ENCODE data around the gene MAML1.

The MAML1 gene

GRCh38 chr5:179804555-179804947, 71.9 kb downstream of the MAML1 start:
- no peak for DNase-seq (ENCODE audit: low read depth in 3 of 3)

GRCh38 chr5:179805070-179805528, 72.5 kb downstream of the MAML1 start:
- no peak for DNase-seq (ENCODE audit: low read depth in 3 of 3)

GRCh38 chr5:179805529-179806249, 73.1 kb downstream of the MAML1 start:
- no peak for DNase-seq (ENCODE audit: low read depth in 3 of 3)

DNA sequence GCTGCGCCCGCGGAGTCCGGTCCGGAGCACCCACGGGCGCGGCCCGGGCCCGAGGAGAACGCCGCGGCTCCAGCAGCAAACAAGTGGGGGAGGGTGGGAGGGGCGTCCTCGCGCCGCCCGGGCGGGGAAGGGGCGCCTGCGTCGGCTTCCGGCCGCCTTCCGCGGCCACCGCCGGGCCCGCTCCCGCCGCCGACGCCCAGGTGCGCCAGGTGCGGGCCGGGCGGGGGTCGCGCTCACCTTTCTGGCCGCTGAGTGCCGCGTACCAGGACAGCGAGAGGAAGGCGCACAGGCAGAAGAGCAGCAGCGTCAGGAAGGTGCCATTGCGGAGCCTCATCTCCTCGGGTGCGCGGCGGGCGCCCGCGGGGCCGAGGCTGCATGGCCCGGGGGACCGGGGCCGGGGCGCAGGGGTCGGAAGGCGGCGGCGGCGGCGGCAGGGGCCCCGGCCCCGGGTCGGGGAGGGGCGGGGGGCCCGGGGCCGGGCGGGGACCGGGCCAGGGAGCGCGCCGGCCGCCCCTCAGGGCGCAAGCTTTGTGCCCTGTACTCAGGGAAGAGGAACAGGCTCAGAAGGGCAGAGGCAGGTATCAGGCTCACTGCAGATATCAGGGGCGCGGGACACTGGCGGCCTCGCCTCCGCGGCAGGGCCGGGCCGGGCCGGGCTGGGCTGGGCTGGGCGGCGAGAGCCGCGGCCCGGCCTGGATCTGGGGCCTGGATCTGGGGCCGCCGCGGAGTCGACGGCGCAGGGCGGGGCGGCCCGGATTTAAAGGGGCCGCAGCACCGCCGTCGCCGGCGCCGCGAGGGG, 73.8 kb downstream of the MAML1 start, which contains the start of gene MGAT4B:
TSS of gene MGAT4B (minus strand) at position 617 of the 799 bp plus-strand sequence. CDS start at position 334, 283 bp downstream.
- DNase-seq (ENCODE audit: low read depth in 3 of 3): no peak

- DNase-seq (ENCODE audit: low read depth in 3 of 3): no peak
These were observed 79.7 kb downstream of the MAML1 start for GRCh38 chr5:179812135-179812825.

- DNase-seq (ENCODE audit: low read depth in 3 of 3): no peak
These were observed 80.5 kb downstream of the MAML1 start for GRCh38 chr5:179812997-179813607.

DNA sequence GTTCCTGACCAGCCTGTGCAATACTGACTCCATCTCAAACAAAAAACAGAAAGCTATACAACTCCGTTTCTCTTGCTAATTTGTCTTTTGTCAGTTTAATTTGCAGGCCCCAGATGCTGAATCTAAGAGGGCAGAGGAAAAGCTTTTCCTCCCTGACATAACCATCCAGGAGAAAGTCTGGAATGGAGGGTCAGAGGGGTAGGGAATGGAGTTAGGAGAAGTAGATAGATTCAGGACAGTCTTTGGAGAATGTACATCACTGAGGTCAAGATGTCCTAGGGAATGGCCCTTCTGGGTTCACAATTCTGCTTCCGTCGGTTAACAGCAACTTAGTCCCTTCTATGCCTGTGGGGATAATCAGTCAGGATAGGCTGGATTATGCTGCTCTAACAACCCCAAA, 81.5 kb downstream of the MAML1 start:
- no peak for DNase-seq (ENCODE audit: low read depth in 3 of 3)

- no peak for DNase-seq (ENCODE audit: low read depth in 3 of 3)
These were observed 83.0 kb downstream of the MAML1 start for GRCh38 chr5:179815491-179816249.

DNA sequence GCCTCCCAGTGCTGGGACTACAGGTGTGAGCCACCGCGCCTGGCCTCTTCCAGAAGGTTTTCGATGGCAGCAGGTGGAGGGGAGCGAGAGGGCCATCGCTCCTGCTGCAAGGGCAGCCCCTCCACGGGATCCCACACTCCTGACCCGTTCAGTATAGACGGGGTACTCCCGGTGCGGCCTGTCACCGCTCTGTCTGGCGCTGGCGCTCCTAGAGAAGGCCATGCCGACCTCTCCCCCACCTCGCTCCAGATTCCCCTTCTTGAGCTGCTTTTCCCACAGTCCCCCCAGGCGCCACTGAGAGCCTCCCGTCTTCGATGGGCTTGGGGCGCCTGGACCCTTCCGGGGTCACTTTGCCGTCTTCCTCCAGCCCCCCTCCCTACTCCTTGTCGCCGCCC, 83.8 kb downstream of the MAML1 start:
- no peak for DNase-seq (ENCODE audit: low read depth in 3 of 3)

DNA sequence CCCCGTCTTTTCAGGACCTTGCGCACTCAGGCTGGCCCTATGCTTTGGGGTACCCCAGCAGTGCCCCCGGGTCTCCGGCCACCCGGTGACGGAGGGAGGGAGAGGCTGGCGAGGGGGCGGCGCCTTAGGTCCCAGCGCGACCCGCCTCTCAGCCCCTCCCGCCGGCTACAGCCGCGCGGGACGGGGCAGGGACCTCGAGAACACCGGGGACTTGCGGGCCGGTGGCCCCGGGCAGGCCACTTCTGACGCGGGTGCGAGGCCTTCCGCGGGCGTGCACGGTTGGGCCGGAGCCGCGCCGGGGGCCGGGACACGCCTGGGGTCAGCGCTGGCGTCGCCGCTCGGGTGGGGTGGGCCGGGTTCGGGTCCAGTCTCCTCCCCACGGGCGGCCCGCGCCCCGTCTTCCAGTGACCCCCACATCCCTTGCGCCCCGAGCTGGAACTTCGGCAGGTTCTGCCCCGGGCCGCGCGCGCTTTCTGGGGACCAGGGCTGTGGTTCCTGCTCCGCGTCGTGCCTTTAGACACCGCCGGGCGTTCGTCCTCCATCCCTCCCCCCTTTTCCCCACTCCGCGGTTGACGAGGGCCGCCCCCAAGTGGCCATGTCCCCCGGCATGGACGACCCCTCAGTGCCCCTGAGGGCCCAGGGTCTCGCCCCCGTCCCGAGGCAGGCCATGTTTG, 84.3 kb downstream of the MAML1 start:
- DNase-seq (ENCODE audit: low read depth in 3 of 3): no peak

DNA sequence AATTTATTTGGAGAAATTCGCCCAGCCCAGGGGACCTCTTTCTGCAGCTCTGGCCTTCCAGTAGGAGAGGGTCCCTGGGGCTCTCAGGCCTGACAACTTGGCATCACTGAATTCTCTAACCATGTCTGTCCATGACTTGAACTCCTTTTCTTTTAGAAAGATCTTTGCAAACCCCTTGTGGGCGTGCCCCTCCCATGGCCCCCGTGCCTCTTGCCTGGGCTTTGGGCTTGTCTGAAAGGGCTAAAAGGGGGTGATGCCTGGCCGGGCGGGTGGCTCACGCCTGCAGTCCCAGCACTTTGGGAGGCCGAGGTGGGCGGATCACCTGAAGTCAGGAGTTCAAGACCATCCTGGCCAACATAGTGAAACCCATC, 84.8 kb downstream of the MAML1 start:
- DNase-seq (ENCODE audit: low read depth in 3 of 3): no peak

- DNase-seq (ENCODE audit: low read depth in 3 of 3): no peak
These were observed 85.5 kb downstream of the MAML1 start for GRCh38 chr5:179817890-179818745.

GRCh38 chr5:179818746-179819295, 86.2 kb downstream of the MAML1 start:
- DNase-seq (ENCODE audit: low read depth in 3 of 3): peak; percentile 64 to 77 (median 68)

GRCh38 chr5:179819296-179820126, 86.9 kb downstream of the MAML1 start:
- no peak for DNase-seq (ENCODE audit: low read depth in 3 of 3)

- DNase-seq (ENCODE audit: low read depth in 3 of 3): no peak
These were observed 87.5 kb downstream of the MAML1 start for GRCh38 chr5:179820127-179820482.

- peak in 2 of 3 donors; percentile 64 to 80 for DNase-seq (ENCODE audit: low read depth in 3 of 3)
These were observed 88.1 kb downstream of the MAML1 start, which contains the start of gene SQSTM1 for GRCh38 chr5:179820483-179821297. Gene SQSTM1, plus strand, starts transcription at chr5:179820905. Its CDS starts 32 bp downstream, at chr5:179820937.

- peak; percentile 67 to 83 (median 75) for DNase-seq (ENCODE audit: low read depth in 3 of 3)
These were observed 88.9 kb downstream of the MAML1 start for GRCh38 chr5:179821298-179822058.
